Fibroblast of skin of scalp (primary cell): ENCODE data around the gene RGL4. TPM values are rescaled to one million over a fixed set of nuclear protein-coding genes. Genes with fewer than 3 reads are reported as not detected.
"Not testable (repeated sequence)": the region's sequence is repeated elsewhere in the genome, so short reads cannot be mapped to it uniquely, and the experiment has no call there.

Experiments used
- DNase-seq: peaks from one replicate; pipeline ENCODE4 v3.0.0-alpha.2; 2013
- polyA plus RNA-seq, 2 experiments: library from polyadenylated mRNA; unstranded; fragments of 120-200 nt; gene quantifications; one replicate each; pipeline ENCODE4 v1.2.1, GENCODE V29; 2013; ENCODE audit not compliant: insufficient read length in 2 of 2

RGL4 gene
- polyA plus RNA-seq (2013, experiment 1 of 2; ENCODE audit: insufficient read length): 0.79 TPM
- 0.62 TPM for polyA plus RNA-seq (2013, experiment 2 of 2; ENCODE audit: insufficient read length)

GRCh38 chr22:23690713-23691112, at the start of gene RGL4:
RGL4 (plus strand) TSS chr22:23691013; CDS start chr22:23692031, 1,018 bp downstream.
- no peak for DNase-seq

GRCh38 chr22:23646526-23646925, 44.3 kb upstream of the RGL4 start:
- DNase-seq: not testable (repeated sequence)

GRCh38 chr22:23649071-23649501, 41.7 kb upstream of the RGL4 start:
- no peak for DNase-seq

- no peak for DNase-seq
Observed at GRCh38 chr22:23651676-23652075, 39.1 kb upstream of the RGL4 start.

- DNase-seq: no peak
Observed at GRCh38 chr22:23652286-23652685, 38.5 kb upstream of the RGL4 start.

- no peak for DNase-seq
Observed at GRCh38 chr22:23652711-23653110, 38.1 kb upstream of the RGL4 start.

- no peak for DNase-seq
Observed at GRCh38 chr22:23655891-23656475, 34.8 kb upstream of the RGL4 start.

- DNase-seq: no peak
Observed at GRCh38 chr22:23657727-23658126, 33.1 kb upstream of the RGL4 start.

- DNase-seq: not testable (repeated sequence)
Observed at GRCh38 chr22:23660381-23660780, 30.4 kb upstream of the RGL4 start.

- DNase-seq: no peak
Observed at GRCh38 chr22:23670378-23671295, 20.2 kb upstream of the RGL4 start.

- not testable (repeated sequence) for DNase-seq
Observed at GRCh38 chr22:23671387-23671786, 19.4 kb upstream of the RGL4 start.

- DNase-seq: not testable (repeated sequence)
Observed at GRCh38 chr22:23672307-23673049, 18.3 kb upstream of the RGL4 start.

- DNase-seq: no peak
Observed at GRCh38 chr22:23673050-23673620, 17.7 kb upstream of the RGL4 start.

- DNase-seq: no peak
Observed at GRCh38 chr22:23673826-23674690, 16.8 kb upstream of the RGL4 start.

GRCh38 chr22:23674886-23675501, 15.8 kb upstream of the RGL4 start:
- not testable (repeated sequence) for DNase-seq

GRCh38 chr22:23675502-23676415, 15.1 kb upstream of the RGL4 start:
- no peak for DNase-seq

- not testable (repeated sequence) for DNase-seq
Observed at GRCh38 chr22:23676841-23677700, 13.7 kb upstream of the RGL4 start.

GRCh38 chr22:23677701-23677995, 13.2 kb upstream of the RGL4 start:
- DNase-seq: no peak

- no peak for DNase-seq
Observed at GRCh38 chr22:23678133-23678532, 12.7 kb upstream of the RGL4 start.
